ENCODE results near the gene CLDN6.

Gene CLDN6

DNA sequence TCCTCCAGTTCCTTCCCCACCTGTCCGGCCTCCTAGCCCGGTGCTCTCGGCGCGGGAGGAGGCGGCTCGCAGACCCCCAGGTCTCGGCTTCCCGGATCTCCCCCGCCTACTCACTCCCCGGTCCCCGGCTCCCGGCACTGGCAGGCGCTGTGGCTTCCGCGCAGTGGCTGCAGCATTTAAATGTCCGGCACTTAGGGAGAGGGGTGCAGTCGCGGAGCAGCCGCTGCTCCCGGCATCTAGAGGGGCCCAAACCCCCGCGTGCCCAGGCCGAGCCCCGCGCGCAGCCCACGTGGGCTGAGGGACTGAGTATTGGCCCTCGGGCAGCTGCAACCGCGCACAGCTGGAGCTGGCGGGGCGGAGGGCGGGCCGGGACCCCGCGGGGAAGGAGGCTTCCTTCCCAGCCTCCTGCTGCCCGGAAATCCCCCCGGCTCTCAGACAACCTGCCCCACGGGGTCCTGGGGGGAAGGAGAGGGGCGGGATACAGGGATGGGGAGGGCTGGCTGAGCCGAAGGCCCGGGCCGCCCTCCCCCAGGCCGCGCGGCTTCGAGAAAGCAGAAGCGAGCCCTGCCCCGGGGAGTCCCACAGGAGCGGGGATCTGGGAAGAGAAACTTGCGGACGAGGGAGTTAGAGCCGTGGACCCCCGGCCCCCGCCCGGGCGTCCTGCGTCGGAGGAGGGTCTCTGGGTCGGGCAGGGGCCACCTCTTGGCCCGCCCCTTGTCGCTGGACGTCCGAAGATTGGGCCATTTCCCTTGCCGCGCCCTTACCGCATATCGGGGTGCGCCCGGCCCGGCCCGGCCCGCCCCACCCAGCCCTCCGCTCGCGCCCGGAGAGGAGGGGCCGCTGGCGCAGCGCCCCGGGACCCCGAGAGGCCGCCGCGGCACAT lies 28.0 kb upstream of the CLDN6 start, which contains the start of gene MMP25:
Gene MMP25 (plus strand): TSS at position 804 of the 883 bp plus-strand sequence. CDS start 357 bp downstream, outside the sequence.
- Histone ChIP-seq H3K4me1 (no peaks in the 10 kb centered on the region), H3K4me3 (ENCODE audit: low read depth, low read length) (peak within 1 kb of the TSS; percentile 28; the same call in 1 of the 2 replicates), H3K27me3 (peaks cover 93% of the 10 kb centered on the region), H3K36me3 (no peaks in the 10 kb centered on the region), H3K9me3 (0 out of 2 replicates have a peak, but pooled peaks cover 3% of the 10 kb centered on the region)
- no peak for TF ChIP-seq CTCF (IDR thresholded peaks at IDR 0.05; ENCODE audit: low read depth, low read length)
- no peak for DNase-seq

DNA sequence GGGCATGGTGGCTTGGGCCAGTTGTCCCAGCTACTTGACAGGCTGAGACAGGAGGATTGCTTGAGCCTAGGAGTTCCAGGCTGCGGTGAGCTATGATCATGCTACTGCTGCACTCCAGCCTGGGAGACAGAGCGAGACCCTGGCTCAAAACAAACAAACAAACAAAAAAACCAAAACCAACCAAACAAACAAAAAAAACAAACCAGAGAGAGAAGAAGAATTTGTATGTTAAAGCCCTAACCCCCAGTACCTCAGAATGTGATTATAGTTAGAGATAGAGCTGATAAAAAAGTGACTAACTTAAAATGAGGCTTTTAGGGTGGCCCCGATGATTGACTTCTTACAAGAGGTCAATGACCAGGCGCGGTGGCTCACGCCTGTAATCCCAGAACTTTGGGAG lies 26.7 kb upstream of the CLDN6 start:
- DNase-seq: no peak
- Histone ChIP-seq H3K4me3 (ENCODE audit: low read depth, low read length) (no peak overlapping the region), H3K27me3 (peaks cover 93% of the 10 kb centered on the region), H3K9me3 (0 out of 2 replicates have a peak, but pooled peaks cover 3% of the 10 kb centered on the region), H3K4me1 (no peaks in the 10 kb centered on the region), H3K36me3 (no peaks in the 10 kb centered on the region)
- no peak for TF ChIP-seq CTCF (IDR thresholded peaks at IDR 0.05; ENCODE audit: low read depth, low read length)

DNA sequence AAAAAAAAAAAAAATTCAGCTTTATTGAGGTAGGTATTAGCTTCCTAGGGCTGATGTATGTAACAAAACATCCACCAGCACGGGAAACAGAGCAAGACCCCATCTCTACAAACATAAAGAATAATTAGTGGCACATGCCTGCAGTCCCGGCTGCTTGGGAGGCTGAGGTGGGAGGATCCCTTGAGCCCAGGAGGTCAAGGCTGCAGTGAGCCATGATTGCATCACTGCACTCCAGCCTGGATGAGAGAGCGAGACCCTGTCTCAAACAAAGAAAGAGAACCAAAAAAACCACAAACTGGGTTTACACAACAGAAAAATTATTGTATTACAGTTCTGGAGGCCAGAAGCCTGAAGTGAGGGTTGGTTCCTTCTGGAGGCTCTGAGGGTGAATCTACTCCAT lies 24.4 kb upstream of the CLDN6 start:
- no peaks in the 10 kb centered on the region for H3K4me1 ChIP-seq
- no peak for DNase-seq
- TF ChIP-seq CTCF (IDR thresholded peaks at IDR 0.05; ENCODE audit: low read depth, low read length): no peak
- no peaks in the 10 kb centered on the region for H3K36me3 ChIP-seq
- H3K27me3 ChIP-seq: peaks cover 93% of the 10 kb centered on the region
- no peak overlapping the region for H3K4me3 ChIP-seq (ENCODE audit: low read depth, low read length)
- H3K9me3 ChIP-seq: 0 out of 2 replicates have a peak, but pooled peaks cover 3% of the 10 kb centered on the region

- no peak for TF ChIP-seq CTCF (IDR thresholded peaks at IDR 0.05; ENCODE audit: low read depth, low read length)
- Histone ChIP-seq H3K27me3 (peaks cover 92% of the 10 kb centered on the region), H3K36me3 (no peaks in the 10 kb centered on the region), H3K4me3 (ENCODE audit: low read depth, low read length) (no peak overlapping the region), H3K4me1 (no peaks in the 10 kb centered on the region), H3K9me3 (no peaks in the 10 kb centered on the region)
- no peak for DNase-seq
Observed at GRCh38 chr16:3038896-3039295, 20.9 kb upstream of the CLDN6 start.

DNA sequence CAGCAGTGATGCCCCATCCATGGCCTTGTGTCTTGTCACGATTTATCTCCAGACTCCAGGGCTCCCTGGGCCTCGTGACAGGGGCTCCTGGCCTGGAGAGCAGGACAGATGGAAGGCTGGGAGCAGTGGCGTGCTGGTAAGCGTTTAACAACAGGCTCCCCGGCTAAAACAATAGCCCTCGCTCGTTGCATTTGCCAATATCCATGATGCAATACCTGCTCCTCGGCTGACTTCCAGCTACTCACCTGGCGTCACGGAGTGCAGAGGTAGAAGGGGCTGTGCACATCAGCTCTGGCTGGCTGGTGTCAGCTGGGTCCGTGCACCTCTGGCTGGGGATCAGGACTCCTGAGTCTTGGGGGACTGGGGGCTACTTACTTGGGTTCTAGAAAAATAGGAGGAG lies 20.3 kb upstream of the CLDN6 start:
- DNase-seq: no peak
- no peak for TF ChIP-seq CTCF (IDR thresholded peaks at IDR 0.05; ENCODE audit: low read depth, low read length)
- no peaks in the 10 kb centered on the region for H3K9me3 ChIP-seq
- H3K27me3 ChIP-seq: peaks cover 92% of the 10 kb centered on the region
- H3K36me3 ChIP-seq: no peaks in the 10 kb centered on the region
- no peaks in the 10 kb centered on the region for H3K4me1 ChIP-seq
- H3K4me3 ChIP-seq (ENCODE audit: low read depth, low read length): no peak overlapping the region

DNA sequence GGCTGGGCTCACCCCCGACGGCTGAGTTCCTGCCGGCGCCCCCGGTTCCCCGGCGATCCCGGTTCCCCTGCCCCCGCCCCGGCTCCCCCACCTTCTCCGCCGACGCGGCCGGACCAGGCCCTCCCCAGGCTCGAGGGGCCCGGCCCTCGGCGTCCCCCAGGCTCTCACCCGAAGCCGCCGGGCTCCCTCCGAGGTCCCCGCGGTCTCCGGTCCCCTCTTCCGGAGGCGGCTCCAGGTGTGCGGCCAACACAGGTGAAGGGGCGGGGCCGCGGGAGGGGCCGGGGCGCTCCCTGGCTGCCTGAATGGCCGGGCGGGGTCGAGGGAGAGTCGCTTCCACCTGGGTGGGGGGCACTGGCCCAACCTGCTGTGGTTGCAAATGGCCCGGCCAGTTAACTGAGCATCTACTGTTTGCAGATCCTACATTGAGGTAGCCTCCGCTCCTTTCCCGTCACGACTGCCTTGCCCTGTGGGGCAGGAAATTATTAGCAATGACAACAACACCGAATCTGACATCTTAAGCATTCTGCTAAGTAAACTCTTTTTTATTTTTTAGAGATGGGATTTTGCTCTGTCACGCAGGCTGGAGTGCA lies 18.8 kb upstream of the CLDN6 start, which contains the start of gene BICDL2:
Gene BICDL2 (minus strand): TSS at position 219 of the 590 bp plus-strand sequence. CDS start 1,448 bp downstream, outside the sequence.
- TF ChIP-seq CTCF (IDR thresholded peaks at IDR 0.05; ENCODE audit: low read depth, low read length): no peak
- Histone ChIP-seq H3K27me3 (peaks cover 96% of the 10 kb centered on the region), H3K4me3 (ENCODE audit: low read depth, low read length) (no peak within 1 kb of the TSS), H3K4me1 (no peaks in the 10 kb centered on the region), H3K9me3 (no peaks in the 10 kb centered on the region), H3K36me3 (no peaks in the 10 kb centered on the region)
- no peak for DNase-seq
